Ovary (tissue), 9 donors: Measurements from ENCODE around the gene POLDIP3. TPM values are rescaled to one million over a fixed set of nuclear protein-coding genes. Genes with fewer than 3 reads are reported as not detected.
"Not testable (repeated sequence)": the region's sequence is repeated elsewhere in the genome, so short reads cannot be mapped to it uniquely, and the experiment has no call there.

Experiments used
- DNase-seq, 5 donors: peaks; one replicate each; pipeline ENCODE4 v3.0.0-alpha.2; 2019 to 2020
- H3K27ac ChIP-seq, 2 donors: fragments of 200-600 bp; one replicate each; pipeline versions ENCODE4 v1.5.1 to v1.8.0; 2019 to 2022
- H3K27me3 ChIP-seq: fragments of 200-600 bp; one replicate; pipeline ENCODE4 v1.8.0; 2022
- H3K36me3 ChIP-seq: fragments of 200-600 bp; sonication (generic); one replicate; pipeline ENCODE4 v1.5.1; 2019
- H3K4me1 ChIP-seq: one replicate; pipeline ENCODE4 v1.8.1; 2013; ENCODE audit warnings: mild to moderate bottlenecking, moderate library complexity; ENCODE audit not compliant: insufficient read depth
- H3K4me3 ChIP-seq: fragments of 200-600 bp; sonication (generic); one replicate; pipeline ENCODE4 v1.5.1; 2017
- H3K9me3 ChIP-seq, 2 donors: fragments of 200-600 bp in 1 of 2; sonication (generic) in 1 of 2; one replicate each; pipeline versions ENCODE4 v1.5.1 to v1.8.1; 2013 to 2019; ENCODE audit warnings: mild to moderate bottlenecking in 1 of 2, moderate library complexity in 1 of 2
- EP300 ChIP-seq: sonication (generic); formaldehyde crosslinking; IDR thresholded peaks from one replicate; pipeline ENCODE4 v1.6.1; 2017; ENCODE audit warnings: antibody characterized with exemption
- POLR2A ChIP-seq: fragments of 450-650 bp; IDR thresholded peaks from one replicate; pipeline ENCODE4 v1.6.1; 2017; ENCODE audit warnings: antibody characterized with exemption, mild to moderate bottlenecking, moderate library complexity
- WGBS, 3 donors: extraction: QIAGEN DNeasy Blood & Tissue Kit in 1 of 3; methylation state at CpG; one replicate each; pipeline versions ENCODE4 v1.1.5 to v1.1.7; 2013 to 2017; 5-methylcytosine and 5-hydroxymethylcytosine counted together
- intact Hi-C, 4 donors: fragments of 100-400 bp; cut with DNase I; formaldehyde crosslinking; loops; one replicate each; pipeline versions ENCODE4 v1.11.0 to v1.15.1; 2022 to 2023
- polyA plus RNA-seq, 2 donors: library from polyadenylated mRNA; stranded (reverse); fragments of 200-250 nt in 1 of 2; fragments of 350-450 nt in 1 of 2; fragmentation: Illumina TruSeq in 1 of 2; extraction: RNeasy Lipid Tissue Mini Kit (QIAGEN cat#74804) in 1 of 2; gene quantifications; one replicate each; pipeline ENCODE4 v1.2.3, GENCODE V29; 2013 to 2014
- total RNA-seq, 7 donors: library from RNA; depleted of rRNA in 2 of 7; stranded (reverse); fragments of >200 nt in 2 of 7; fragmentation: NEBNext Ultra II Directional in 3 of 7; extraction: Animal tissue kit (Norgen Biotek cat#: 25700) in 3 of 7; gene quantifications; one replicate each; pipeline versions ENCODE4 v1.1.0 to v1.2.4, GENCODE V29; 2016 to 2023
- TF ChIP-seq, protein P1 (sequence below), 3 donors: fragments of 450-650 bp in 2 of 3; fragments of 200-600 bp in 1 of 3; IDR thresholded peaks; one replicate each; pipeline versions ENCODE4 v1.5.1 to v1.8.0; 2016 to 2022; ENCODE audit warnings: antibody characterized with exemption in 3 of 3, mild to moderate bottlenecking in 1 of 3
- donor health status: DM: no; HTN: no; CAD: no; lungs with moderate emphysema.
- donor health status: DM: no; HTN: no; CAD: no.
- donor health status: Bipolar disorder and iron deficiency.
- donor health status: DM: yes; HTN: yes; CAD: no.
- donor health status: DM: no; HTN: no; CAD: no.
- donor health status: DM: yes; HTN: yes; CAD: no.

POLDIP3 gene
- total and polyA plus RNA-seq, 9 donors: 44.0 to 133 (median 103) TPM

- Histone ChIP-seq H3K27me3 (no peaks in the 10 kb centered on the region), H3K36me3 (no peaks in the 10 kb centered on the region), H3K27ac (no peak overlapping the region), H3K4me1 (no peaks in the 10 kb centered on the region), H3K9me3 (no peaks in the 10 kb centered on the region), H3K4me3 (no peak overlapping the region)
- intact Hi-C loops: no loop called here
- DNase-seq: no peak
- WGBS, 3 donors: 50 to 54% (median 52%) methylated on average over 11 of the region's 11 CpGs
- TF ChIP-seq POLR2A (no peak), EP300 (no peak)
- TF ChIP-seq, protein P1, sequence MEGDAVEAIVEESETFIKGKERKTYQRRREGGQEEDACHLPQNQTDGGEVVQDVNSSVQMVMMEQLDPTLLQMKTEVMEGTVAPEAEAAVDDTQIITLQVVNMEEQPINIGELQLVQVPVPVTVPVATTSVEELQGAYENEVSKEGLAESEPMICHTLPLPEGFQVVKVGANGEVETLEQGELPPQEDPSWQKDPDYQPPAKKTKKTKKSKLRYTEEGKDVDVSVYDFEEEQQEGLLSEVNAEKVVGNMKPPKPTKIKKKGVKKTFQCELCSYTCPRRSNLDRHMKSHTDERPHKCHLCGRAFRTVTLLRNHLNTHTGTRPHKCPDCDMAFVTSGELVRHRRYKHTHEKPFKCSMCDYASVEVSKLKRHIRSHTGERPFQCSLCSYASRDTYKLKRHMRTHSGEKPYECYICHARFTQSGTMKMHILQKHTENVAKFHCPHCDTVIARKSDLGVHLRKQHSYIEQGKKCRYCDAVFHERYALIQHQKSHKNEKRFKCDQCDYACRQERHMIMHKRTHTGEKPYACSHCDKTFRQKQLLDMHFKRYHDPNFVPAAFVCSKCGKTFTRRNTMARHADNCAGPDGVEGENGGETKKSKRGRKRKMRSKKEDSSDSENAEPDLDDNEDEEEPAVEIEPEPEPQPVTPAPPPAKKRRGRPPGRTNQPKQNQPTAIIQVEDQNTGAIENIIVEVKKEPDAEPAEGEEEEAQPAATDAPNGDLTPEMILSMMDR (IDR thresholded peaks at IDR 0.05): no peak
These were observed 65.2 kb downstream of the POLDIP3 start for GRCh38 chr22:42549331-42550060.

GRCh38 chr22:42548597-42549330 is 65.9 kb downstream of the POLDIP3 start:
- no peak for DNase-seq

DNA sequence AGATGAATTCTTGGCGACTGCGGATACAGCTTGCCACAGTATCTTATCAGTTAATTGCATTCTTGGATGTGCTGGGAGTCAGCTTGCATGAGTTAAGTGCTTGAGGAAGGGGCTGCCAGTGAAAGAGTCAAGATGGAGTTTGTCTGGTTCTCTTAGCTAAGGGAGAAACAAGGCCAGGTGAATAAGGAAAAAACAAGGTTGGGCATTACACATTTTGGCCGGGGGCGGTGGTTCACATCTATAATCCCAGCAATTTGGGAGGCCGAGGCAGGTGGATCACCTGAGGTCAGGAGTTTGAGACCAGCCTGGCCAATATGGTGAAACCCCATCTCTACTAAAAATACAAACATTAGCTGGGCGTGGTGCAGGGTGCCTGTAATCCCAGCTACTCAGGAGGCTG is 66.6 kb downstream of the POLDIP3 start:
- H3K4me3 ChIP-seq, intact Hi-C loops, DNase-seq, H3K4me1 ChIP-seq, H3K27me3 ChIP-seq, H3K36me3 ChIP-seq, H3K27ac ChIP-seq, H3K9me3 ChIP-seq: not testable (repeated sequence)
- WGBS, 3 donors: 46 to 49% (median 48%) methylated on average over 6 of the region's 6 CpGs

More at GRCh38 chr22:42548597-42549330, 65.9 kb downstream of the POLDIP3 start:
- Histone ChIP-seq H3K27ac (no peak overlapping the region), H3K4me3 (no peak overlapping the region), H3K36me3 (no peaks in the 10 kb centered on the region), H3K4me1 (no peaks in the 10 kb centered on the region), H3K9me3 (no peaks in the 10 kb centered on the region), H3K27me3 (no peaks in the 10 kb centered on the region)
- no peak for TF ChIP-seq POLR2A
- TF ChIP-seq EP300: no peak
- TF ChIP-seq, protein P1 (IDR thresholded peaks at IDR 0.05): no peak
- intact Hi-C loops: no loop called here
- WGBS, 3 donors: 85 to 87% (median 86%) methylated on average over 19 of the region's 19 CpGs

- TF ChIP-seq EP300 (no peak), POLR2A (no peak)
- TF ChIP-seq, protein P1 (IDR thresholded peaks at IDR 0.05): no peak
- no peak overlapping the region for H3K27ac ChIP-seq
- H3K4me1 ChIP-seq: no peaks in the 10 kb centered on the region
- no peaks in the 10 kb centered on the region for H3K9me3 ChIP-seq
- intact Hi-C loops: no loop called here
- no peak for DNase-seq
- H3K36me3 ChIP-seq: no peaks in the 10 kb centered on the region
- H3K4me3 ChIP-seq: no peak overlapping the region
- 56 to 70% (median 63%) methylated on average over 9 of the region's 9 CpGs for WGBS, 3 donors
- no peaks in the 10 kb centered on the region for H3K27me3 ChIP-seq
These were observed 67.1 kb downstream of the POLDIP3 start for GRCh38 chr22:42547562-42547961.

GRCh38 chr22:42544686-42545085 is 70.0 kb downstream of the POLDIP3 start:
- no peak for DNase-seq
- Histone ChIP-seq H3K9me3 (no peaks in the 10 kb centered on the region), H3K27me3 (no peaks in the 10 kb centered on the region), H3K4me1 (no peaks in the 10 kb centered on the region), H3K27ac (no peak overlapping the region), H3K36me3 (no peaks in the 10 kb centered on the region), H3K4me3 (no peak overlapping the region)
- 1 to 7% (median 2%) methylated on average over 2 of the region's 2 CpGs for WGBS, 3 donors
- TF ChIP-seq, protein P1 (IDR thresholded peaks at IDR 0.05): no peak
- no peak for TF ChIP-seq EP300
- TF ChIP-seq POLR2A: no peak
- intact Hi-C loops: no loop called here

DNA sequence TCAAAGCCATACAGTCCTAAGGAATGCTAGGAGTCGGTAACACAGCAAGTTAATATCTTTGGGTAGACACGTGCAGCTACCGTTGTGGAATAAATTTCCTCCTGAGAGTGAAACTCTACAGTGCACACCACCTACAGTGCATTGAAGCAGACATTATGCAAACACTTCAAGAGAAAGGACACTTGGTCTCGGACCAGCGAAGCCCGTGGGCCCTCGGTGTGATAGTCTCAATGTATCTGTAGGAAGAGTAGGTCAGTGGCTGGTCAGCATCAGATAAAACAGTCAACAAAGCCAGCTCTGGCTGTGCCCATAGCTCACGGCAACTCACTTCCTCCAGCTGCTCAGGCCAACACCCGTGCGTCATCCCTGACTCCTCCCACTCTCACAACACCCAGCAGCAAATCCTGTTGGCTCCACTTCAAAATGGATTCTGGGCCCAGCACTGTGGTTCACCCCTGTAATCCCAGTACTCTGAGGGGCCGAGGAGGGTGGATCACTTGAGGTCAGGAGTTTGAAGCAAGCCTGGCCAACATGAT is 75.4 kb downstream of the POLDIP3 start:
- H3K4me3 ChIP-seq, H3K27ac ChIP-seq, H3K4me1 ChIP-seq, H3K36me3 ChIP-seq, H3K27me3 ChIP-seq, H3K9me3 ChIP-seq: not testable (repeated sequence)
- WGBS, 3 donors: 34 to 50% (median 39%) methylated on average over 4 to 11 of the region's 11 CpGs
- intact Hi-C loops: loop anchor here in 1 of 4 donors (10.0 kb wide), 1 partner anchor 75 kb away; the partner anchor contains the start of gene POLDIP3
- DNase-seq: peak in 3 of 5 donors; percentile 44 to 58 (median 51)

- H3K27ac ChIP-seq: peak overlapping the region in 1 of 2 donors; percentile 15
- WGBS, 3 donors: 43 to 47% (median 46%) methylated on average over 7 to 11 of the region's 14 CpGs
- not testable (repeated sequence) for H3K36me3 ChIP-seq, H3K27me3 ChIP-seq, H3K9me3 ChIP-seq, H3K4me3 ChIP-seq, H3K4me1 ChIP-seq
- intact Hi-C loops: loop anchor here in 1 of 4 donors (10.0 kb wide), 1 partner anchor 77 kb away; the partner anchor contains the start of gene POLDIP3
- DNase-seq: peak in 1 of 5 donors; percentile 47
These were observed 77.4 kb downstream of the POLDIP3 start for GRCh38 chr22:42537199-42537831.
